ENCODE results near the gene TRPV2. TPM values are rescaled to one million over a fixed set of nuclear protein-coding genes. Genes with fewer than 3 reads are reported as not detected.
"Not testable (repeated sequence)": the region's sequence is repeated elsewhere in the genome, so short reads cannot be mapped to it uniquely, and the experiment has no call there.

Gene TRPV2
- total and polyA plus RNA-seq, 3 donors from 2014 or later: 7.1 to 7.7 (median 7.6) TPM

DNA sequence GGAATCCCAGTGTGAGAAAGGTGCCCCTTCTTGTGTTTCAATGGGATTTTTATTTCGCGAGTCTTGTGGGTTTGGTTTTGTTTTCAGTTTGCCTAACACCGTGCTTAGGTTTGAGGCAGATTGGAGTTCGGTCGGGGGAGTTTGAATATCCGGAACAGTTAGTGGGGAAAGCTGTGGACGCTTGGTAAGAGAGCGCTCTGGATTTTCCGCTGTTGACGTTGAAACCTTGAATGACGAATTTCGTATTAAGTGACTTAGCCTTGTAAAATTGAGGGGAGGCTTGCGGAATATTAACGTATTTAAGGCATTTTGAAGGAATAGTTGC lies 33.9 kb upstream of the TRPV2 start:
- no peak for TF ChIP-seq POLR2A (IDR thresholded peaks at IDR 0.05)
- TF ChIP-seq, protein P1, sequence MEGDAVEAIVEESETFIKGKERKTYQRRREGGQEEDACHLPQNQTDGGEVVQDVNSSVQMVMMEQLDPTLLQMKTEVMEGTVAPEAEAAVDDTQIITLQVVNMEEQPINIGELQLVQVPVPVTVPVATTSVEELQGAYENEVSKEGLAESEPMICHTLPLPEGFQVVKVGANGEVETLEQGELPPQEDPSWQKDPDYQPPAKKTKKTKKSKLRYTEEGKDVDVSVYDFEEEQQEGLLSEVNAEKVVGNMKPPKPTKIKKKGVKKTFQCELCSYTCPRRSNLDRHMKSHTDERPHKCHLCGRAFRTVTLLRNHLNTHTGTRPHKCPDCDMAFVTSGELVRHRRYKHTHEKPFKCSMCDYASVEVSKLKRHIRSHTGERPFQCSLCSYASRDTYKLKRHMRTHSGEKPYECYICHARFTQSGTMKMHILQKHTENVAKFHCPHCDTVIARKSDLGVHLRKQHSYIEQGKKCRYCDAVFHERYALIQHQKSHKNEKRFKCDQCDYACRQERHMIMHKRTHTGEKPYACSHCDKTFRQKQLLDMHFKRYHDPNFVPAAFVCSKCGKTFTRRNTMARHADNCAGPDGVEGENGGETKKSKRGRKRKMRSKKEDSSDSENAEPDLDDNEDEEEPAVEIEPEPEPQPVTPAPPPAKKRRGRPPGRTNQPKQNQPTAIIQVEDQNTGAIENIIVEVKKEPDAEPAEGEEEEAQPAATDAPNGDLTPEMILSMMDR (IDR thresholded peaks at IDR 0.05): no peak
- WGBS, 2 donors: 11 to 19% methylated on average over 14 of the region's 14 CpGs
- DNase-seq: no peak
- H3K9me3 ChIP-seq: no peaks in the 10 kb centered on the region
- H3K36me3 ChIP-seq (ENCODE audit: low read depth, missing control alignments): no peaks in the 10 kb centered on the region
- H3K4me1 ChIP-seq: peaks cover 13% of the 10 kb centered on the region
- H3K4me3 ChIP-seq: peak overlapping the region; percentile 75 to 82
- no peaks in the 10 kb centered on the region for H3K27me3 ChIP-seq
- intact Hi-C loops (cut with DNase I; ENCODE audit: low total_unique reads): no loop called here
- peak overlapping the region; percentile 93 to 97 for H3K27ac ChIP-seq

DNA sequence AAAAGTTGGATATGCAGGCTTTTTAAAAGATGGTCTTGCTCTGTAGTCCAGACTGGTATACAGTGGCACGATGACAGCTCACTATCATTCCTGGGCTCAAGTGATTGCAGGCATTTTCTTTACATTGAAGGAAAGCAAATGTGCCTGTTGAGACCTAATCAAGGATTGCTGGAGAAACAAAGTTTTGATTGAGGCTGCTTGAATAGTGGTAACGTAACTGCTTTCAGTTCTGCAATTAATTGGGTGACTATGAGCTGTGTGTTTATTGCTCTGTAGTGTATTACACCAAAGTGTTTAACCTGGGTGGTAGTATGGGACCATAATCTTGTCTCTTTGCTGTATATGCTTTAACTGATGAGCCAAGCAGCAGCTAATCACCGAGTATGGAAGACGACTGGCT lies 32.2 kb upstream of the TRPV2 start:
- Histone ChIP-seq H3K27me3 (no peaks in the 10 kb centered on the region), H3K4me1 (peaks cover 10% of the 10 kb centered on the region), H3K36me3 (ENCODE audit: low read depth, missing control alignments) (no peaks in the 10 kb centered on the region), H3K4me3 (no peak overlapping the region), H3K9me3 (no peaks in the 10 kb centered on the region), H3K27ac (peak overlapping the region in 1 of 2 donors; percentile 1)
- WGBS, 2 donors: 62 to 70% methylated on average over 4 of the region's 4 CpGs
- TF ChIP-seq POLR2A (IDR thresholded peaks at IDR 0.05): no peak
- TF ChIP-seq, protein P1 (IDR thresholded peaks at IDR 0.05): no peak
- intact Hi-C loops (cut with DNase I; ENCODE audit: low total_unique reads): no loop called here
- no peak for DNase-seq

DNA sequence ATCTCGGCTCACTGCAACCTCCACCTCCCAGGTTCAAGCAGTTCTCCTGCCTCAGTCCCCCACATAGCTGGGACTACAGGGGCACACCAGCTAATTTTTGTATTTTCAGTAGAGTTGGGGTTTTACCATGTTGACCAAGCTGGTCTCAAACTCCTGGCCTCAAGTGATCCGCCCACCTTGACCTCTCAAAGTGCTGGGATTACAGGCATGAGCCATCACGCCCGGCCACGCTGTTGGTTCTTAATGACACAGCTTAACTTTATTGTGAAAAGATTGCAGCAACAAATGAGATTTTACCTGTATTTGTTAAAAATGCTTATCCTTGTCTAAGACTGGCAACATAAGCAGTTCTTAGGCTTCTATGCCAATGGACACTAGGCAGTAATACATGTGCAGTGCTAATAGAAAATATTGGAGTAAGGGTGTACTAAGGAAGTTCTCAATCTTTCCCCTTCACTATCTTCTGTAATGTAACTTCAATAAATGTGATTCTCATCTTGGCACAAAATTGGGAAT lies 31.5 kb upstream of the TRPV2 start:
- WGBS, 2 donors: 80 to 94% methylated on average over 5 of the region's 5 CpGs
- Histone ChIP-seq H3K27me3 (no peaks in the 10 kb centered on the region), H3K4me3 (no peak overlapping the region), H3K4me1 (peaks cover 7% of the 10 kb centered on the region), H3K27ac (peak overlapping the region in 1 of 2 donors; percentile 1), H3K36me3 (ENCODE audit: low read depth, missing control alignments) (no peaks in the 10 kb centered on the region), H3K9me3 (no peaks in the 10 kb centered on the region)
- DNase-seq: no peak
- TF ChIP-seq POLR2A (IDR thresholded peaks at IDR 0.05): no peak
- TF ChIP-seq, protein P1 (IDR thresholded peaks at IDR 0.05): no peak
- intact Hi-C loops (cut with DNase I; ENCODE audit: low total_unique reads): no loop called here

DNA sequence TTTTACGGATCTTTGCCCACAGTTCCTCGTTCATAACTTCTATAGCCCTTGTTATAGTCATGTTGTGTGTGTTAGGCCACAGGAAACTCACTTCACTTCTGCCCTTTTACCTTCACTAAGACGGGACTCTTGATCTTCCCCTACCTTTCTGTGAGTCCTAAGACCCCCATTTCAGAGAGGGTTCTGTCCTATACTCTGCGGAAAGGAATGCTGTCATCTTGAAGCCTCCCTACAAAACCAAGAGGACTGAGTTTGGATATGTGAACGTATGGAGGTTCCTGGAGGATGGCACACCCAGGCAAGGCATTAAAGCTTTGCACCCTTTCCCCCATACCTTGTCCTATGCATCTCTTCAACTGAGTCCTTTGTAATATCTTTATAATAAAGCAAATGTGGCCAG lies 30.8 kb upstream of the TRPV2 start:
- intact Hi-C loops (cut with DNase I; ENCODE audit: low total_unique reads): no loop called here
- no peak overlapping the region for H3K4me3 ChIP-seq
- 65 to 77% methylated on average over 5 of the region's 5 CpGs for WGBS, 2 donors
- no peak for TF ChIP-seq POLR2A (IDR thresholded peaks at IDR 0.05)
- TF ChIP-seq, protein P1 (IDR thresholded peaks at IDR 0.05): no peak
- DNase-seq: no peak
- H3K4me1 ChIP-seq: peaks cover 2% of the 10 kb centered on the region
- H3K27me3 ChIP-seq: no peaks in the 10 kb centered on the region
- no peaks in the 10 kb centered on the region for H3K36me3 ChIP-seq (ENCODE audit: low read depth, missing control alignments)
- peak overlapping the region in 1 of 2 donors; percentile 36 for H3K27ac ChIP-seq
- no peaks in the 10 kb centered on the region for H3K9me3 ChIP-seq

DNA sequence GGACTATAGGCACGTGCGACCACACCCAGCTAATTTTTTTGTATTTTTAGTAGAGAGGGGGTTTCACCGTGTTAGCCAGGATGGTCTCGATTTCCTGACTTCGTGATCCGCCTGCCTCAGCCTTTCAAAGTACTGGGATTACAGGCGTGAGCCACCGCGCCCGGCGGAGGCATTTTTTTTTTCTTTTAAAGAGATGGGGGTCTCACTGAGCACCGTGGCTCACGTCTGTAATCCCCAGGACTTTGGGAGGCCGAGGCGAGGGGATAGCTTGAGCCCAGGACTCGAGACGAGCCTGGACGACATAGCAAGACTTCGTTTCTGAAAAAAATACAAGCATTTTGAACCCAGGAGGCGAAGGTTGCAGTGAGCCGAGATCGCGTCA lies 29.3 kb upstream of the TRPV2 start:
- Histone ChIP-seq H3K4me3 (peak overlapping the region; percentile 40 to 53), H3K27ac (peak overlapping the region in 1 of 2 donors; percentile 57)
- WGBS, 2 donors: 36 to 48% methylated on average over 19 to 23 of the region's 23 CpGs
- intact Hi-C loops (cut with DNase I; ENCODE audit: low total_unique reads); H3K27me3 ChIP-seq; H3K4me1 ChIP-seq; H3K9me3 ChIP-seq; H3K36me3 ChIP-seq (ENCODE audit: low read depth, missing control alignments): not testable (repeated sequence)
- peak; percentile 58 for DNase-seq

All from testis (tissue), 3 donors.